Activated CD4-positive, alpha-beta memory T cell treated with anti-CD3 and anti-CD28 coated beads for 36 hours (primary cell): Measurements from ENCODE around the gene CSNK1G1. TPM values are rescaled to one million over a fixed set of nuclear protein-coding genes. Genes with fewer than 3 reads are reported as not detected.
A peak's percentile ranks its signal among the peaks of the same experiment; 100 is the strongest.

Source experiments
- CTCF ChIA-PET: fragments of 350-600 bp; sonication (Branson Sonifier 250); formaldehyde crosslinking; loops from one replicate; lab custom pipeline; 2021; ENCODE audit warnings: antibody characterized with exemption, inconsistent platforms; lab: Charles Lee
- POLR2A ChIA-PET: fragments of 350-600 bp; sonication (Branson Sonifier 250); formaldehyde crosslinking; loops from one replicate; lab custom pipeline; 2021; ENCODE audit warnings: antibody characterized with exemption; lab: Charles Lee
- DNase-seq: peaks from one replicate; pipeline ENCODE4 v3.0.0-alpha.2; 2020
- H3K27ac Mint-ChIP-seq: one replicate; pipeline ENCODE4 v1.8.0; 2021; ENCODE audit warnings: mixed read lengths
- H3K27me3 Mint-ChIP-seq: one replicate; pipeline ENCODE4 v1.8.0; 2021; ENCODE audit warnings: mixed read lengths
- H3K36me3 Mint-ChIP-seq: one replicate; pipeline ENCODE4 v1.8.0; 2021; ENCODE audit warnings: mixed read lengths
- H3K4me1 Mint-ChIP-seq: one replicate; pipeline ENCODE4 v1.8.0; 2021; ENCODE audit warnings: low read depth, mixed read lengths
- H3K4me3 Mint-ChIP-seq: one replicate; pipeline ENCODE4 v1.8.0; 2021; ENCODE audit warnings: mild to moderate bottlenecking, mixed read lengths
- H3K9me3 Mint-ChIP-seq: one replicate; pipeline ENCODE4 v1.8.0; 2021; ENCODE audit warnings: mixed read lengths
- intact Hi-C: fragments of 100-400 bp; cut with micrococcal nuclease; formaldehyde crosslinking; loops from one replicate; pipeline ENCODE4 v1.15.1; 2023
- total RNA-seq, 2 experiments: library from RNA; stranded (reverse); gene quantifications; one replicate each; pipeline ENCODE4 v1.2.3, GENCODE V29; 2021

Gene CSNK1G1
- total RNA-seq, 2 experiments from 2014 or later, result 17.5 to 20.9 TPM

GRCh38 chr15:64156652-64157331, 199.2 kb downstream of the CSNK1G1 start:
- Mint-ChIP-seq H3K4me1 (peaks cover 31% of the 10 kb centered on the region), H3K9me3 (no peaks in the 10 kb centered on the region), H3K27me3 (peaks cover 10% of the 10 kb centered on the region), H3K4me3 (no peak overlapping the region), H3K36me3 (peaks cover 46% of the 10 kb centered on the region), H3K27ac (no peak overlapping the region)
- DNase-seq, result no peak
- intact Hi-C loops, result no loop called here
- ChIA-PET POLR2A (no interaction called here), CTCF (interaction anchor here (1.1 kb wide), 1 partner anchor 10 kb away, joined by 4 read pairs; no protein-coding TSS in a partner anchor)

- peaks cover 10% of the 10 kb centered on the region for H3K27me3 Mint-ChIP-seq
- ChIA-PET CTCF (interaction anchor here (0.8 kb wide), 1 partner anchor 9 kb away, joined by 3 read pairs; no protein-coding TSS in a partner anchor), POLR2A (interaction anchor here (0.6 kb wide), 1 partner anchor 1094 kb away, joined by 3 read pairs; no protein-coding TSS in a partner anchor)
- DNase-seq, result no peak
- H3K27ac Mint-ChIP-seq, result no peak overlapping the region
- no peak overlapping the region for H3K4me3 Mint-ChIP-seq
- H3K36me3 Mint-ChIP-seq, result peaks cover 43% of the 10 kb centered on the region
- H3K4me1 Mint-ChIP-seq, result peaks cover 30% of the 10 kb centered on the region
- intact Hi-C loops, result no loop called here
- H3K9me3 Mint-ChIP-seq, result no peaks in the 10 kb centered on the region
These were observed 199.9 kb downstream of the CSNK1G1 start for GRCh38 chr15:64155802-64156651.

- Mint-ChIP-seq H3K27ac (peak overlapping the region; percentile 10), H3K36me3 (peaks cover 29% of the 10 kb centered on the region), H3K4me3 (peak overlapping the region; percentile 43), H3K4me1 (peaks cover 26% of the 10 kb centered on the region), H3K27me3 (peaks cover 14% of the 10 kb centered on the region), H3K9me3 (no peaks in the 10 kb centered on the region)
- ChIA-PET CTCF (interaction anchor here (0.5 to 3.6 kb wide), 29 partner anchors 8 to 574 kb away, joined by 3 to 61 read pairs (median 4); partner anchors contain the start of genes CIAO2A, PPIB and SNX1), POLR2A (interaction anchor here (0.7 to 2.6 kb wide), 4 partner anchors 9 to 212 kb away, joined by 3 to 14 read pairs (median 4); partner anchors contain the start of genes CIAO2A and PPIB)
- intact Hi-C loops, result loop anchor here (1.0 to 5.0 kb wide), 2 partner anchors 41 to 60 kb away; partner anchors contain the start of gene CIAO2A
- DNase-seq, result peak; percentile 94
These were observed 202.2 kb downstream of the CSNK1G1 start for GRCh38 chr15:64153480-64154367.

GRCh38 chr15:64152507-64153387, 203.2 kb downstream of the CSNK1G1 start:
- H3K4me3 Mint-ChIP-seq, result no peak overlapping the region
- CTCF ChIA-PET, result interaction anchor here (0.5 to 3.6 kb wide), 23 partner anchors 8 to 553 kb away, joined by 3 to 61 read pairs (median 5); partner anchors contain the start of genes CIAO2A, PPIB and SNX1
- H3K36me3 Mint-ChIP-seq, result peaks cover 21% of the 10 kb centered on the region
- intact Hi-C loops, result loop anchor here (1.0 to 5.0 kb wide), 2 partner anchors 40 to 59 kb away; partner anchors contain the start of gene CIAO2A
- peaks cover 14% of the 10 kb centered on the region for H3K27me3 Mint-ChIP-seq
- DNase-seq, result peak; percentile 16
- no peaks in the 10 kb centered on the region for H3K9me3 Mint-ChIP-seq
- no peak overlapping the region for H3K27ac Mint-ChIP-seq
- H3K4me1 Mint-ChIP-seq, result peaks cover 22% of the 10 kb centered on the region
- POLR2A ChIA-PET, result interaction anchor here (0.7 to 2.6 kb wide), 4 partner anchors 10 to 211 kb away, joined by 3 to 14 read pairs (median 4); partner anchors contain the start of genes CIAO2A and PPIB

- Mint-ChIP-seq H3K36me3 (peaks cover 14% of the 10 kb centered on the region), H3K4me3 (peak within 1 kb of the TSS; percentile 70), H3K27me3 (peaks cover 14% of the 10 kb centered on the region), H3K27ac (no peak within 1 kb of the TSS), H3K9me3 (no peaks in the 10 kb centered on the region), H3K4me1 (peaks cover 22% of the 10 kb centered on the region)
- ChIA-PET CTCF (interaction anchor here (1.4 to 3.6 kb wide), 6 partner anchors 12 to 59 kb away, joined by 3 to 61 read pairs (median 8); partner anchors contain the start of genes CIAO2A and PPIB), POLR2A (no interaction called here)
- peak; percentile 17 for DNase-seq
- intact Hi-C loops, result loop anchor here (5.0 kb wide), 1 partner anchor 40 kb away; no protein-coding TSS in a partner anchor
These were observed 204.1 kb downstream of the CSNK1G1 start, which contains the start of gene SNX22 for GRCh38 chr15:64151727-64152506. SNX22 (plus strand) TSS chr15:64151731; CDS start chr15:64151776, 45 bp downstream.

- intact Hi-C loops, result loop anchor here (5.0 kb wide), 1 partner anchor 38 kb away; no protein-coding TSS in a partner anchor
- Mint-ChIP-seq H3K27me3 (peaks cover 14% of the 10 kb centered on the region), H3K9me3 (no peaks in the 10 kb centered on the region), H3K4me3 (no peak overlapping the region), H3K36me3 (peaks cover 4% of the 10 kb centered on the region), H3K4me1 (peaks cover 22% of the 10 kb centered on the region), H3K27ac (no peak overlapping the region)
- DNase-seq, result no peak
- ChIA-PET POLR2A (no interaction called here), CTCF (interaction anchor here (0.7 to 1.5 kb wide), 3 partner anchors 19 to 52 kb away, joined by 3 to 7 read pairs (median 3); no protein-coding TSS in a partner anchor)
These were observed 205.9 kb downstream of the CSNK1G1 start for GRCh38 chr15:64149893-64150578.

- H3K36me3 Mint-ChIP-seq, result peaks cover 3% of the 10 kb centered on the region
- POLR2A ChIA-PET, result no interaction called here
- no peaks in the 10 kb centered on the region for H3K9me3 Mint-ChIP-seq
- H3K27me3 Mint-ChIP-seq, result peaks cover 14% of the 10 kb centered on the region
- peaks cover 22% of the 10 kb centered on the region for H3K4me1 Mint-ChIP-seq
- H3K27ac Mint-ChIP-seq, result no peak overlapping the region
- DNase-seq, result peak; percentile 53
- CTCF ChIA-PET, result interaction anchor here (0.7 to 1.5 kb wide), 4 partner anchors 18 to 80 kb away, joined by 3 to 7 read pairs (median 3); no protein-coding TSS in a partner anchor
- no peak overlapping the region for H3K4me3 Mint-ChIP-seq
- intact Hi-C loops, result no loop called here
These were observed 206.5 kb downstream of the CSNK1G1 start for GRCh38 chr15:64149424-64149823.

GRCh38 chr15:64148581-64148980, 207.4 kb downstream of the CSNK1G1 start:
- ChIA-PET POLR2A (no interaction called here), CTCF (interaction anchor here (1.3 to 1.5 kb wide), 2 partner anchors 17 to 79 kb away, joined by 3 to 7 read pairs; no protein-coding TSS in a partner anchor)
- Mint-ChIP-seq H3K27me3 (peaks cover 14% of the 10 kb centered on the region), H3K36me3 (no peaks in the 10 kb centered on the region), H3K9me3 (no peaks in the 10 kb centered on the region), H3K27ac (no peak overlapping the region), H3K4me3 (no peak overlapping the region), H3K4me1 (peaks cover 20% of the 10 kb centered on the region)
- intact Hi-C loops, result no loop called here
- no peak for DNase-seq

- Mint-ChIP-seq H3K4me1 (peaks cover 18% of the 10 kb centered on the region), H3K27me3 (peaks cover 12% of the 10 kb centered on the region), H3K9me3 (no peaks in the 10 kb centered on the region), H3K4me3 (no peak overlapping the region), H3K27ac (no peak overlapping the region), H3K36me3 (no peaks in the 10 kb centered on the region)
- POLR2A ChIA-PET, result no interaction called here
- CTCF ChIA-PET, result interaction anchor here (1.3 to 1.5 kb wide), 2 partner anchors 9 to 79 kb away, joined by 3 to 4 read pairs; no protein-coding TSS in a partner anchor
- intact Hi-C loops, result no loop called here
- DNase-seq, result no peak
These were observed 207.8 kb downstream of the CSNK1G1 start for GRCh38 chr15:64148168-64148567.
